ENCODE results near the gene PRR33. TPM values are rescaled to one million over a fixed set of nuclear protein-coding genes. Genes with fewer than 3 reads are reported as not detected.

The PRR33 gene
- polyA plus RNA-seq, 1 donor from 2014 or later, result 0.60 TPM

GRCh38 chr11:1912289-1912878 lies 20.7 kb upstream of the PRR33 start:
- no peak overlapping the region for H3K27ac Mint-ChIP-seq
- peaks cover 5 to 14% (median 10%) of the 10 kb centered on the region in 3 donors for H3K4me1 Mint-ChIP-seq
- H3K9me3 Mint-ChIP-seq, result no peaks in the 10 kb centered on the region
- no peak overlapping the region for H3K4me3 Mint-ChIP-seq
- peaks cover 1% of the 10 kb centered on the region for H3K27me3 Mint-ChIP-seq
- peaks cover 2% of the 10 kb centered on the region for H3K36me3 Mint-ChIP-seq

GRCh38 chr11:1909524-1909923 lies 17.8 kb upstream of the PRR33 start:
- H3K9me3 Mint-ChIP-seq, result no peaks in the 10 kb centered on the region
- H3K36me3 Mint-ChIP-seq, result no peaks in the 10 kb centered on the region
- H3K27ac Mint-ChIP-seq, result no peak overlapping the region
- H3K4me3 Mint-ChIP-seq, result no peak overlapping the region
- peaks cover 1% of the 10 kb centered on the region for H3K27me3 Mint-ChIP-seq
- peaks cover 5 to 7% (median 5%) of the 10 kb centered on the region in 3 donors for H3K4me1 Mint-ChIP-seq

GRCh38 chr11:1908618-1909017 lies 16.9 kb upstream of the PRR33 start:
- Mint-ChIP-seq H3K27me3 (no peaks in the 10 kb centered on the region), H3K36me3 (no peaks in the 10 kb centered on the region), H3K27ac (no peak overlapping the region), H3K9me3 (no peaks in the 10 kb centered on the region), H3K4me1 (peaks cover 0 to 5% (median 3%) of the 10 kb centered on the region in 3 donors), H3K4me3 (no peak overlapping the region)

GRCh38 chr11:1906611-1907423 lies 15.1 kb upstream of the PRR33 start:
- H3K4me3 Mint-ChIP-seq, result no peak overlapping the region
- H3K4me1 Mint-ChIP-seq, result no peaks in the 10 kb centered on the region
- no peak overlapping the region for H3K27ac Mint-ChIP-seq
- H3K9me3 Mint-ChIP-seq, result no peaks in the 10 kb centered on the region
- H3K27me3 Mint-ChIP-seq, result no peaks in the 10 kb centered on the region
- H3K36me3 Mint-ChIP-seq, result no peaks in the 10 kb centered on the region

GRCh38 chr11:1906181-1906580 lies 14.5 kb upstream of the PRR33 start:
- H3K4me1 Mint-ChIP-seq, result no peaks in the 10 kb centered on the region
- no peaks in the 10 kb centered on the region for H3K36me3 Mint-ChIP-seq
- no peak overlapping the region for H3K27ac Mint-ChIP-seq
- no peaks in the 10 kb centered on the region for H3K27me3 Mint-ChIP-seq
- no peak overlapping the region for H3K4me3 Mint-ChIP-seq
- no peaks in the 10 kb centered on the region for H3K9me3 Mint-ChIP-seq

GRCh38 chr11:1899686-1900085 lies 8.0 kb upstream of the PRR33 start:
- Mint-ChIP-seq H3K27ac (no peak overlapping the region), H3K9me3 (no peaks in the 10 kb centered on the region), H3K36me3 (no peaks in the 10 kb centered on the region), H3K27me3 (peaks cover 3% of the 10 kb centered on the region), H3K4me3 (no peak overlapping the region), H3K4me1 (peaks cover 0 to 11% (median 7%) of the 10 kb centered on the region in 3 donors)

GRCh38 chr11:1899090-1899489 lies 7.4 kb upstream of the PRR33 start:
- H3K9me3 Mint-ChIP-seq, result no peaks in the 10 kb centered on the region
- H3K4me1 Mint-ChIP-seq, result peaks cover 0 to 12% (median 7%) of the 10 kb centered on the region in 3 donors
- H3K27ac Mint-ChIP-seq, result peak overlapping the region in 1 of 3 donors; percentile 39
- H3K27me3 Mint-ChIP-seq, result peaks cover 3% of the 10 kb centered on the region
- H3K36me3 Mint-ChIP-seq, result no peaks in the 10 kb centered on the region
- H3K4me3 Mint-ChIP-seq, result no peak overlapping the region

- Mint-ChIP-seq H3K27me3 (peaks cover 3% of the 10 kb centered on the region), H3K9me3 (no peaks in the 10 kb centered on the region), H3K4me3 (peak overlapping the region; percentile 6 to 90 (median 70)), H3K36me3 (no peaks in the 10 kb centered on the region), H3K27ac (peak overlapping the region in 1 of 3 donors; percentile 51), H3K4me1 (peaks cover 0 to 16% (median 10%) of the 10 kb centered on the region in 3 donors)
Observed at GRCh38 chr11:1896923-1897322, 5.2 kb upstream of the PRR33 start.

- Mint-ChIP-seq H3K4me1 (peaks cover 0 to 16% (median 10%) of the 10 kb centered on the region in 3 donors), H3K27ac (no peak overlapping the region), H3K27me3 (peaks cover 3% of the 10 kb centered on the region), H3K9me3 (no peaks in the 10 kb centered on the region), H3K4me3 (peak overlapping the region in 3 of 4 donors; percentile 6 to 81 (median 58)), H3K36me3 (no peaks in the 10 kb centered on the region)
Observed at GRCh38 chr11:1896468-1896867, 4.8 kb upstream of the PRR33 start.

GRCh38 chr11:1894759-1895158 lies 3.1 kb upstream of the PRR33 start:
- H3K27me3 Mint-ChIP-seq, result peaks cover 3% of the 10 kb centered on the region
- H3K27ac Mint-ChIP-seq, result no peak overlapping the region
- no peaks in the 10 kb centered on the region for H3K9me3 Mint-ChIP-seq
- H3K4me1 Mint-ChIP-seq, result peaks cover 0 to 16% (median 10%) of the 10 kb centered on the region in 3 donors
- H3K36me3 Mint-ChIP-seq, result no peaks in the 10 kb centered on the region
- H3K4me3 Mint-ChIP-seq, result no peak overlapping the region

GRCh38 chr11:1893581-1894359 lies 2.1 kb upstream of the PRR33 start:
- Mint-ChIP-seq H3K36me3 (no peaks in the 10 kb centered on the region), H3K4me1 (peaks cover 0 to 16% (median 12%) of the 10 kb centered on the region in 3 donors), H3K9me3 (no peaks in the 10 kb centered on the region), H3K27me3 (peaks cover 3% of the 10 kb centered on the region), H3K4me3 (peak overlapping the region in 1 of 4 donors; percentile 0), H3K27ac (no peak overlapping the region)

GRCh38 chr11:1892558-1892957 lies 863 bp upstream of the PRR33 start:
- Mint-ChIP-seq H3K4me3 (no peak overlapping the region), H3K36me3 (no peaks in the 10 kb centered on the region), H3K9me3 (no peaks in the 10 kb centered on the region), H3K27me3 (peaks cover 3% of the 10 kb centered on the region), H3K4me1 (peaks cover 0 to 17% (median 16%) of the 10 kb centered on the region in 3 donors), H3K27ac (no peak overlapping the region)

- peak overlapping the region in 1 of 3 donors; percentile 63 for H3K27ac Mint-ChIP-seq
- H3K4me1 Mint-ChIP-seq, result peaks cover 0 to 14% (median 13%) of the 10 kb centered on the region in 3 donors
- H3K4me3 Mint-ChIP-seq, result no peak overlapping the region
- peaks cover 3% of the 10 kb centered on the region for H3K27me3 Mint-ChIP-seq
- no peaks in the 10 kb centered on the region for H3K9me3 Mint-ChIP-seq
- no peaks in the 10 kb centered on the region for H3K36me3 Mint-ChIP-seq
Observed at GRCh38 chr11:1892116-1892515, 421 bp upstream of the PRR33 start.

- Mint-ChIP-seq H3K36me3 (no peaks in the 10 kb centered on the region), H3K27me3 (peaks cover under 1% of the 10 kb centered on the region), H3K27ac (peak overlapping the region in 1 of 3 donors; percentile 42), H3K4me3 (no peak overlapping the region), H3K4me1 (peaks cover 0 to 11% (median 8%) of the 10 kb centered on the region in 3 donors), H3K9me3 (no peaks in the 10 kb centered on the region)
Observed at GRCh38 chr11:1890856-1891830, 552 bp downstream of the PRR33 start.

Measured in IgD-negative memory B cell (primary cell).